ENCODE measurements around the gene RASA3. TPM values are rescaled to one million over a fixed set of nuclear protein-coding genes. Genes with fewer than 3 reads are reported as not detected.

RASA3 gene
- total and polyA plus RNA-seq, 9 of the 15 experiments (the other 6 are each of a cell fraction or from before 2014, with no cell fraction given): 0.72 to 25.3 (median 14.4) TPM

- no peaks in the 10 kb centered on the region for H3K27me3 ChIP-seq (ENCODE audit: control insufficient read depth in 2 of 2, insufficient read depth in 2 of 2, low read length in 2 of 2)
- H3K4me2 ChIP-seq (ENCODE audit: insufficient read depth, low read length): no peak overlapping the region
Measured at GRCh38 chr13:114088863-114089262, 43.6 kb downstream of the RASA3 start.

More at GRCh38 chr13:114088863-114089262, 43.6 kb downstream of the RASA3 start:
- ATAC-seq (no peak), DNase-seq (ENCODE audit: extremely low read depth in 1 of 4, low spot score in 3 of 4) (no peak), FAIRE-seq (no peak)
- H3K9me3 ChIP-seq (replicated peaks; ENCODE audit: control insufficient read depth, insufficient read depth, low read depth, low read length): peaks cover 7% of the 10 kb centered on the region
- no peaks in the 10 kb centered on the region for H4K20me1 ChIP-seq (replicated peaks; ENCODE audit: control insufficient read depth, insufficient read depth, low read length)
- no peaks in the 10 kb centered on the region for H3K4me1 ChIP-seq (replicated peaks in 1 of 2; ENCODE audit: control insufficient read depth in 2 of 2, insufficient read depth in 2 of 2, low read length in 2 of 2)
- intact Hi-C loops (cut with micrococcal nuclease): no loop called here
- no peak overlapping the region for H3K27ac ChIP-seq (ENCODE audit: extremely low read depth, low read depth, low read length)
- TF ChIP-seq SETDB1 (IDR thresholded peaks at IDR 0.05; ENCODE audit: low read length) (no peak), SMARCC2 (IDR thresholded peaks at IDR 0.05; ENCODE audit: low read depth) (no peak), FOXP4 (CRISPR knock-in tag; IDR thresholded peaks at IDR 0.05; ENCODE audit: borderline replicate concordance) (no peak), NONO (IDR thresholded peaks at IDR 0.05; ENCODE audit: low read depth in 2 of 2, low read length in 1 of 2) (no peak), NFRKB (IDR thresholded peaks at IDR 0.05; ENCODE audit: low read depth) (no peak), ZNF57 (CRISPR knock-in tag; IDR thresholded peaks at IDR 0.05) (no peak), CBX1 (IDR thresholded peaks at IDR 0.05; ENCODE audit: low read depth) (no peak), ZNF644 (tag; IDR thresholded peaks at IDR 0.05; ENCODE audit: low read depth) (no peak), ESRRB (CRISPR knock-in tag; IDR thresholded peaks at IDR 0.05; ENCODE audit: borderline replicate concordance) (no peak), NCOA1 (IDR thresholded peaks at IDR 0.05; ENCODE audit: low read depth) (no peak), MAFK (IDR thresholded peaks at IDR 0.05; ENCODE audit: low read length) (no peak), SPI1 (IDR thresholded peaks at IDR 0.05; ENCODE audit: borderline replicate concordance, low read depth, low read length) (no peak), RHOXF2B (CRISPR knock-in tag; conservative IDR thresholded peaks at IDR 0.05) (no peak), CBFA2T3 (IDR thresholded peaks at IDR 0.05) (no peak), HMGXB4 (CRISPR knock-in tag; IDR thresholded peaks at IDR 0.05) (no peak)
- H3K9ac ChIP-seq (ENCODE audit: insufficient read depth in 1 of 2, low read depth in 2 of 2, low read length in 2 of 2): no peak overlapping the region
- H3K9me1 ChIP-seq (ENCODE audit: control insufficient read depth, insufficient read depth, low read length): no peaks in the 10 kb centered on the region
- no peak overlapping the region for H3K4me3 ChIP-seq
- H3K36me3 ChIP-seq (ENCODE audit: control insufficient read depth, insufficient read depth, low read length): no peaks in the 10 kb centered on the region
- ChIA-PET POLR2A (no interaction called here), CTCF (ENCODE audit: low intra/inter-chr PET ratio) (no interaction called here)
- in situ Hi-C loops (cut with MboI): no loop called here
- no peak overlapping the region for H2AFZ ChIP-seq (ENCODE audit: low read depth, low read length)
- no peaks in the 10 kb centered on the region for H3K79me2 ChIP-seq (ENCODE audit: control insufficient read depth, insufficient read depth, low read length)
- no TSS peak for BruUV-seq (replicated peaks)
- 92% methylated on average over 6 of the region's 7 CpGs for WGBS (ENCODE audit: insufficient coverage, low coverage, missing lambda C conversion rate)

Measured in K562 (cell line).